Lung (tissue), 13 donors: Measurements from ENCODE around the gene CPLANE2. TPM values are rescaled to one million over a fixed set of nuclear protein-coding genes. Genes with fewer than 3 reads are reported as not detected.

Source experiments
- ATAC-seq: fragments of 200-7000 bp; cut with Tn5 transposase; one replicate; pipeline ENCODE4 v1.9.1; 2020; ENCODE audit warnings: moderate number of reproducible peaks; ENCODE audit not compliant: insufficient read depth, low FRiP score
- DNase-seq, 3 donors: peaks; one replicate each; pipeline ENCODE4 v3.0.0-alpha.2; 2013 to 2017
- H3K27ac ChIP-seq, 2 donors: one replicate each; pipeline ENCODE4 v1.5.1; 2013; ENCODE audit warnings: mild to moderate bottlenecking in 2 of 2, moderate library complexity in 2 of 2, control low read depth in 1 of 2, inconsistent platforms in 1 of 2, low read depth in 1 of 2, low read length in 1 of 2
- H3K27me3 ChIP-seq, 3 donors: one replicate each; pipeline ENCODE4 v1.5.1; 2013; ENCODE audit warnings: low read length in 2 of 3; ENCODE audit not compliant: control insufficient read depth in 3 of 3, insufficient read depth in 3 of 3
- H3K36me3 ChIP-seq, 4 donors: one replicate each; pipeline ENCODE4 v1.5.1; 2013; ENCODE audit warnings: low read length in 4 of 4, mild to moderate bottlenecking in 1 of 4, moderate library complexity in 1 of 4; ENCODE audit not compliant: control insufficient read depth in 4 of 4, insufficient read depth in 4 of 4
- H3K4me1 ChIP-seq, 5 donors: one replicate each; pipeline ENCODE4 v1.5.1; 2013; ENCODE audit warnings: low read length in 5 of 5, mild to moderate bottlenecking in 2 of 5, moderate library complexity in 1 of 5; ENCODE audit not compliant: control insufficient read depth in 5 of 5, insufficient read depth in 5 of 5
- H3K4me3 ChIP-seq: one replicate; pipeline ENCODE4 v1.5.1; 2013; ENCODE audit warnings: mild to moderate bottlenecking, control low read depth, moderate library complexity
- H3K9ac ChIP-seq, 2 donors: one replicate each; pipeline ENCODE4 v1.5.1; 2013; ENCODE audit warnings: low read length in 2 of 2, control low read depth in 1 of 2; ENCODE audit not compliant: insufficient read depth in 1 of 2
- H3K9me3 ChIP-seq, 4 donors: one replicate each; pipeline ENCODE4 v1.5.1; 2013; ENCODE audit warnings: low read length in 3 of 4, mild to moderate bottlenecking in 1 of 4, moderate library complexity in 1 of 4; ENCODE audit not compliant: control insufficient read depth in 4 of 4, insufficient read depth in 3 of 4
- WGBS, 2 donors: extraction: QIAGEN DNeasy Blood & Tissue Kit; methylation state at CpG; one replicate each; pipeline ENCODE4 v1.1.7; 2013; 5-methylcytosine and 5-hydroxymethylcytosine counted together
- polyA plus RNA-seq, 2 donors: library from polyadenylated mRNA; stranded (reverse); fragments of 200-250 nt; gene quantifications; one replicate each; pipeline ENCODE4 v1.2.1, GENCODE V29; 2013
- small RNA-seq: library from RNA; depleted of rRNA; stranded (forward); fragments of <200 nt; gene quantifications from one replicate; pipeline ENCODE3, GENCODE V24; 2014; ENCODE audit warnings: low replicate concordance
- total RNA-seq, 2 donors: library from RNA; depleted of rRNA in 1 of 2; stranded (reverse); fragments of >200 nt in 1 of 2; gene quantifications; one replicate each; pipeline ENCODE4 v1.2.1, GENCODE V29; 2014 to 2021
- TF ChIP-seq, protein P1 (sequence below): IDR thresholded peaks from 2 replicates; pipeline ENCODE4 v1.5.1; 2012; ENCODE audit warnings: mild to moderate bottlenecking; ENCODE audit errors: control extremely low read depth, extremely low read depth
- donor health status: control.
- donor health status: control.
- donor health status: Bipolar disorder and iron deficiency.
- donor health status: healthy.
- donor health status: DM: yes; HTN: yes; CAD: no.

The CPLANE2 gene
- total and polyA plus RNA-seq, 4 donors = 4.5 to 13.7 (median 5.6) TPM

DNA sequence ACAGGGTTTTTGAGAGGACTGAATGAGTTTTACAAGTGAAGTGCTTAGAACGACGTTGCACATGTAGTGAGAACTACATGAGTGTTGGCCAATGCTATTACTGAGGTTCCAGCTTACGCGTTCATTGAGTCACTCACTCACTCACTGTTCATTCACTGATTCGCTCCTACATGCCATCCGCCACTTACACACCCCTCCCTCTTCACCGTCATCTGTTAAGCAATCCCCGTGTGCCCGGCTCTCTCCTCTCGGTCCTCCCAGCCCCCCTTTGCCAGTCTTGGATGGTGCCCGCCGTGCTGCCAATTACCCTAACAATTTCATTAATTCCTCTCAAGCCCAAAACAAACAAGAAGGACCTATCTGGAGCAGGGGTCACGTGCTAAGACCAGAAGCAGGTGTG, 53.8 kb downstream of the CPLANE2 start:
- TF ChIP-seq, protein P1, sequence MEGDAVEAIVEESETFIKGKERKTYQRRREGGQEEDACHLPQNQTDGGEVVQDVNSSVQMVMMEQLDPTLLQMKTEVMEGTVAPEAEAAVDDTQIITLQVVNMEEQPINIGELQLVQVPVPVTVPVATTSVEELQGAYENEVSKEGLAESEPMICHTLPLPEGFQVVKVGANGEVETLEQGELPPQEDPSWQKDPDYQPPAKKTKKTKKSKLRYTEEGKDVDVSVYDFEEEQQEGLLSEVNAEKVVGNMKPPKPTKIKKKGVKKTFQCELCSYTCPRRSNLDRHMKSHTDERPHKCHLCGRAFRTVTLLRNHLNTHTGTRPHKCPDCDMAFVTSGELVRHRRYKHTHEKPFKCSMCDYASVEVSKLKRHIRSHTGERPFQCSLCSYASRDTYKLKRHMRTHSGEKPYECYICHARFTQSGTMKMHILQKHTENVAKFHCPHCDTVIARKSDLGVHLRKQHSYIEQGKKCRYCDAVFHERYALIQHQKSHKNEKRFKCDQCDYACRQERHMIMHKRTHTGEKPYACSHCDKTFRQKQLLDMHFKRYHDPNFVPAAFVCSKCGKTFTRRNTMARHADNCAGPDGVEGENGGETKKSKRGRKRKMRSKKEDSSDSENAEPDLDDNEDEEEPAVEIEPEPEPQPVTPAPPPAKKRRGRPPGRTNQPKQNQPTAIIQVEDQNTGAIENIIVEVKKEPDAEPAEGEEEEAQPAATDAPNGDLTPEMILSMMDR = no peak
- H3K9me3 ChIP-seq = no peaks in the 10 kb centered on the region
- WGBS, 2 donors = 54 to 62% methylated on average over 13 of the region's 13 CpGs

DNA sequence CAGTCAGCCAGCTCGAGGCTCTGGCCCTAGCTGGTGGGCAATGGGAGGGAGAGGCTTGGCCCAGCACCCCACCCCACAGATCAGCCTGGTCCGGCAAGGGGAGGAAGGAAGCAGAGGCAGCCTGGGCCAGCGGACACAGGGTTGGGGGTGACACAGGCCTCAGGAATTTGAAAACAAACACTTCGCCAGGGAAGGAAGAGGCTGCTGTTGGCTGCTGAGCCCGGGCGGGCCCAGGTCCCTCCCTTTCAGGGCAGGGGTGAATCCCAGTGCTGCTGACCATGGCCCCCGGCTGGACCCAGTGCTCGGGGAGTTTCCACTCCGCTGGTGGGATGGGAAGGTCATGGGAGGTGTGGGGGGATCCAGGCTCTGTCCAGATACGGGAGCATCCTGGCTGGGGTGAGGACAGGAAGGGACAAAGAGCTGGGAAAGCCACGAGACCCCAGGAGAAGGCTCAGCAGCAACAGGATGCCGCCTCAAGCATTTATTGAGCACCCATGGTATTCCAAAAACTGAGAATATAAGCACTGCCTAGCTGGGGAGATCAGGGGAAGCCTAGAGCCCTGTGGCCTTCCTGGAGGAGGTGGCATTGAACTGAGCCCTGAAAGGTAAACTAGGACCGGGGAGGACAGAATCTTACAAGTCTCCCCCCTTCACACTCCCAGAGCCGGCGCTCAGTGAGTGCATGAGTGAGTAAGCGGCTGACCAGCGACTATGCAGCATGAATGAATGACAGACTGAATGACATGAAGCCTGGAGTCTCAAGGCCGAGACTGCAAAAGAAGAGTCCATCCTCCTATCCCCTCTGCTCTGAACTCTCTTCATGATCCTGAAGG, 54.9 kb downstream of the CPLANE2 start:
- Histone ChIP-seq H3K9ac (peak overlapping the region in 1 of 2 donors; percentile 59), H3K4me3 (no peak overlapping the region), H3K27me3 (no peaks in the 10 kb centered on the region), H3K9me3 (no peaks in the 10 kb centered on the region), H3K36me3 (no peaks in the 10 kb centered on the region), H3K27ac (peak overlapping the region; percentile 86 to 94), H3K4me1 (peaks cover 0 to 23% (median 13%) of the 10 kb centered on the region in 5 donors)
- 40 to 67% methylated on average over 17 to 18 of the region's 18 CpGs for WGBS, 2 donors
- ATAC-seq (peak; percentile 86), DNase-seq (peak; percentile 90 to 96 (median 93))
- TF ChIP-seq, protein P1 = no peak

More for the DNA sequence above, 53.8 kb downstream of the CPLANE2 start:
- DNase-seq = peak; percentile 34 to 73 (median 43)
- Histone ChIP-seq H3K9ac (no peak overlapping the region), H3K4me1 (peaks cover 0 to 20% (median 15%) of the 10 kb centered on the region in 5 donors), H3K36me3 (no peaks in the 10 kb centered on the region), H3K27me3 (no peaks in the 10 kb centered on the region), H3K27ac (peak overlapping the region in 1 of 2 donors; percentile 1), H3K4me3 (no peak overlapping the region)
- peak; percentile 75 for ATAC-seq

Small RNA genes within 50 kb of the gene (small RNA-seq; reads per million reads assigned to genes)
- not detected for gene MT1XP1

Other genes starting within 250 kb of the CPLANE2 start
- gene SRARP, start 232.9 kb downstream of the CPLANE2 start, total RNA-seq = not detected
- gene SRARP, start 232.9 kb downstream of the CPLANE2 start, polyA plus RNA-seq = under 1 TPM in 1 of 2 donors, not detected in 1; 0.16 TPM
- gene HSPB7, start 219.1 kb downstream of the CPLANE2 start, total RNA-seq = 10 to 100 TPM in 1 of 2 donors, 1 to 10 TPM in 1; 2.4 to 34.2 TPM
- gene HSPB7, start 219.1 kb downstream of the CPLANE2 start, polyA plus RNA-seq = 10 to 100 TPM; 11.2 to 11.5 TPM
- 1 to 10 TPM in 1 of 2 donors, not detected in 1; 1.3 TPM for gene CLCNKA, start 215.1 kb downstream of the CPLANE2 start, total RNA-seq
- gene CLCNKA, start 215.1 kb downstream of the CPLANE2 start, polyA plus RNA-seq = under 1 TPM; 0.10 to 0.17 TPM
- gene CLCNKB, start 193.4 kb downstream of the CPLANE2 start, total RNA-seq = 1 to 10 TPM in 1 of 2 donors, under 1 TPM in 1; 0.37 to 1.9 TPM
- gene CLCNKB, start 193.4 kb downstream of the CPLANE2 start, polyA plus RNA-seq = under 1 TPM; 0.06 to 0.22 TPM
- gene FAM131C, start 163.5 kb downstream of the CPLANE2 start, total RNA-seq = not detected
- gene FAM131C, start 163.5 kb downstream of the CPLANE2 start, polyA plus RNA-seq = not detected
- 10 to 100 TPM; 21.3 to 35.6 TPM for gene EPHA2, start 81.1 kb downstream of the CPLANE2 start, total RNA-seq
- gene EPHA2, start 81.1 kb downstream of the CPLANE2 start, polyA plus RNA-seq = 10 to 100 TPM; 17.5 to 19.8 TPM
- gene ARHGEF19, start 24.5 kb downstream of the CPLANE2 start, total RNA-seq = 10 to 100 TPM; 17.1 to 17.3 TPM
- 10 to 100 TPM in 1 of 2 donors, 1 to 10 TPM in 1; 9.5 to 12.5 TPM for gene ARHGEF19, start 24.5 kb downstream of the CPLANE2 start, polyA plus RNA-seq
- gene FBXO42, start 115.3 kb upstream of the CPLANE2 start, total RNA-seq = 10 to 100 TPM; 18.2 to 28.6 TPM
- gene FBXO42, start 115.3 kb upstream of the CPLANE2 start, polyA plus RNA-seq = 10 to 100 TPM in 1 of 2 donors, 1 to 10 TPM in 1; 7.3 to 11.5 TPM
- 100 to 1,000 TPM in 1 of 2 donors, 10 to 100 TPM in 1; 29.3 to 112 TPM for gene SZRD1, start 130.1 kb upstream of the CPLANE2 start, total RNA-seq
- 100 to 1,000 TPM in 1 of 2 donors, 10 to 100 TPM in 1; 66.2 to 114 TPM for gene SZRD1, start 130.1 kb upstream of the CPLANE2 start, polyA plus RNA-seq
- not detected for gene SPATA21, start 200.2 kb upstream of the CPLANE2 start, total RNA-seq
- under 1 TPM; 0.14 to 0.15 TPM for gene SPATA21, start 200.2 kb upstream of the CPLANE2 start, polyA plus RNA-seq
- gene NECAP2, start 203.5 kb upstream of the CPLANE2 start, total RNA-seq = 10 to 100 TPM; 74.7 to 79.0 TPM
- gene NECAP2, start 203.5 kb upstream of the CPLANE2 start, polyA plus RNA-seq = 10 to 100 TPM; 42.8 to 83.8 TPM